ENCODE measurements around the gene PDZD2.
"Not testable (repeated sequence)": the region's sequence is repeated elsewhere in the genome, so short reads cannot be mapped to it uniquely, and the experiment has no call there.

PDZD2 gene
- 0.54 to 1.5 (median 0.94) reads per million in 4 donors for total RNA-seq

DNA sequence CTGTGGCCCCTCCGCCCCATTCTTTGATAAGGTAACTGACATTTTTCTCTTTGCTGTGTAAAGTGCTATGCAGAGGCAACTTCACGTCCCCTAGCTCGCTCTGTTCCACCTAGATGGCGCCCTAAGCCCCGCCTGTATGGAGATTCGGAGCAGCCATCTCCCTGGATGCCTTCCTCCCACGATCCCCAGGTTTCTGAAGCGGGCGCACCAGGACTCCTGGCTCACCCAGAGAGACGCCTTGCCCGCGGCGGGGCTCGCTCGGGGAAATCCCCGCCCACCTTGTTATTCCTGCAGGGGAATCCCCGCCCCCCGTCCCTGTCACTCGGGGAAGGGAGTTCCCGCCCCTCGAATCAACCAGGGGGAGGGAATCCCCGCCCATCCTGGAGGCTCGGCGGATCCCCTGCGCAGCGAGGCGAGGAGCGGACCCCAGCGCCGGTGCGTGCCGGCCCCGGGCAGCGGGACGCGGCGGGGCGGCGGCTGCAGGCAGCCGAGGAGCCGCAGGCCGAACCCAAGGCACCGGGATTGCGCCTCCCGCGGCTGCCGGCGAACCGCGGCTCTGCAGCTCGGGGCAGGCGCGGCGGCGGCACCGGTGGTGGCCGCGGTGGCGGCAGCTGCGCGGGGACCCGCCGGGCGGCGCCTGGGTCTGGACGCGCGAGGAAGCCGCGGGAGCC is at the start of gene PDZD2:
TSS of gene PDZD2 (plus strand) at position 384 of the 671 bp plus-strand sequence.
- DNase-seq: peak; percentile 36 to 55 (median 51)

DNA sequence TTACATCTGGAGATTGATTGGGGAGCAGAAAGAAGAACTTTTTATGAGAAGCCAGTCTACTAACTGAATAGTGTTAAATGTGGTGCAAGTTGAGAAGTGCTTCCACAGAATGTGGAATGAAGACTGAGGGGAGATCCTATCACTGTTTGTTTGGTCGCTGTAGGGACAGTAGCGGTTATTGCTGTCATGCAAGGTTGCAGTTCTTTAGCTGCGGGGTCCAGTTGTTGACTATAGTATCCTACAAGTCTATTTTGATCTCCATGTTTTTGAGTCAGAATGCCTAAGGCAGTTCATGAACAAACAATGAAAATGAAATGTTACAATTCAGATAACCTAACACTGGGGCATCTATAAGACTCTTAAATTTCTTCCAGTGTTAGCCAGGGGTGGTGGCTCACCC is 45.3 kb upstream of the PDZD2 start:
- DNase-seq: no peak

DNA sequence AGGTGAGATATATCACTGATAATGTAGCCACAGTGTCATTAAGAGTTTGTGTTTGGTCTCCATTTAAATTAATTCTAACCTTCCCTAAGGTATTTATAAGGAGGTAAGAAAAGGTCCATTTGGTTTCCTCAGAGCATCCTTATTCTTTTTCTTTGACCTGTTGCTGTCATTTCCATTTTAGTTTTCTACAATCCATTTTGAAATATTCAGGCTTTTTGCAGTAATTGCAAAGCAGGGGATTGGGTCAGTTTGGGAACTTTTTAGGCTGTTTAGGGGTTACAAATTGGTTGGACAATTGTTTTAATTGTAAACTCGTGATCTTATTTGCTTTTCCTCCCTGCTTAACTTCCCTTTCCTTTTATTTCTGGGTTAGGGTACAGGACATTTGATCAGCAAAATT is 42.6 kb upstream of the PDZD2 start:
- DNase-seq: no peak

DNA sequence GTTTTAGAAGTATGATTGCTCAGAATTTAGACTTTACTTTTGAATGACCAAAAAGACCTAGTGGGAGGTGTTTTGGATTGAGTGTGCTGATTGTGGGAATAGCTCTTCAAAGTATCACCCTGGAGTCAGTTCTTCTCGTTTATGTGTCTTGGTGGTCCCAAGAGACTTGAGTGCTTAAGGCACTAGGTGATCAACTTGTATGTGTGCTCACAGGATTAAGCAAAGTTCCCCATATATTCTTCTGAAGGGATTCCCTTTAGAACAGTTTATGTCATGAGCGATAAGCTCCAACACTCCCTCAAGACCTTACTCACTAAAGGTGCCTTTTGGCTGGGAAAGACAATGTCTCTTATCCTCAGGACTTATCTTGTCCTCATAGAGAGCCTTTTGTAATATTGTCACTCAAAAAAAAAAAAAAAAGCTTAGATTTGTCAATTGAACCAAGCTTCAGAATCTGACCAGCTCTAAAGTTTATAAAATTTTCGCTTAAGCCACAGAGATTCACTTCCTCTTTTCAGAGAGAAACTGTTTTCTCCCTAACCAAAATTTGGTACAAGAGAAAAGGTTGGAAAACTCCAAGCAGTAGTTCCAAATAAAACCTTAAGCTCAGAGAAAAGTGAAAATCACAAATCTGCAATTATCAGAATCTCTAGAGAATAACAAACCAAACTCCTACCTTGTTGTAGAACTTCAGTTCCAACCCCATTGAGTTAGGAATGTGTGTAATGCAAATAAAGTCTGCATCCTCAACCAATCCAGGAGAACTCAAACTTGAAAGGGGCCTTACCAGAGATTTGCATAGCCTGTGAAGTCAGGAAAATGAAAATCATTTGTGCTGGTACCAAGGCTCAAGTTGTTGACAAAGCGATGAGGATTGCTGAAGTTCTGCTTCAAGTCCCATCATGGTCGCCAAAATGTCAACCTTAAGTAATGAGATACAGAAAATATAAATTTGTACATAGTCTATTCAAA is 40.0 kb upstream of the PDZD2 start:
- DNase-seq: no peak

DNA sequence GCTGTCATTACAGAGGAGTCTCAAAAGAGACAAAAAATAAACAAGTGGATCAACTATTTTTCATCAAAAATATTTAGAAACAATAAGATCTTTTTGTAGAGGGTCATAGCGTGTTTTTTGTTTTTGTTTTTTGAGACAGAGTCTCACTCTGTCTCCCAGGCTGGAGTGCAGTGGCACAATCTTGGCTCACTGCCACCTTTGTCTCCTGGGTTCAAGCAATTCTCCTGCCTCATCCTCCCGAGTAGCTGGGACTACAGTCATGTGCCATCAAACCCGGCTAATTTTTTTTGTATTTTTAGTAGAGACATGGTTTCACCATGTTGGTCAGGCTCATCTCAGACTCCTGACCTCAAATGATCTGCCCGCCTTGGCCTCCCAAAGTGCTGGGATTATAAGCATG is 36.6 kb upstream of the PDZD2 start:
- not testable (repeated sequence) for DNase-seq

DNA sequence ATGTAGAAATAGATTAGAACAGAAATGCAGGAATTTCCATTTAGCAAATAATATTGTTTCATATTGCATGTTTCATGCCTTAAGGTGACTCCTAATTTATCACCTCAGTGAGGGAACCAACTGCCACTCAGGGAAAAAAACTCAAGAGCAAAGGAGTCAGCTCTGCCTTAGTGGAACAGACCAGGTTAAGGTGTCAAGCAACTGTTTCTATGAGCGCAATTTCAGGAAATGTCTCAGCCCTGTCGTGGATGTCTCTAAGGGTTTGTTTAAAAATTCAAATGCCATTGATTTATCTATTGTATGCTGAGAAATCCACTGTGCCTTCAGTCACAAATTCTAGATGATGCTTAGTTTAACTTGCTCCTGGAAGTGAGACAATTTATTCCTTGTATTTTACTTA is 34.7 kb upstream of the PDZD2 start:
- DNase-seq: no peak

DNA sequence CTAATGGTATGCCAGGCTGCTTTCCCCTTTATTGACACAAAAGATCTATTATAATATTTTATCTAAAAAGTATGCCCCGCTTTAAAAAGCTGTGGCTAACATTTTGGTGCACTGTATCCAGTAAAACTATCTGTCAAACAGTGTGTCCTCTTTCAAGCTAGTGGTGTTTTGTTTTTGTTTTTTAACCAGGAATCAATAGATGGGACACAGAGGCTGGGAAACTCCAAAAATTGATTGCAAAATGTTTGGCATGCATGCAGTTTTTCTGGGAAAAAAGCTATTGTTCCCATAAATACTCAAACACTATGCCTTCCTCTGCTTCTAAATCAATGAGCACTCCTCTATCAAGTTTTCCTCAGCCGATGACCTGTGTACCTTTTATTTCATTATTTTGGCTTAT is 34.3 kb upstream of the PDZD2 start:
- DNase-seq: no peak

DNA sequence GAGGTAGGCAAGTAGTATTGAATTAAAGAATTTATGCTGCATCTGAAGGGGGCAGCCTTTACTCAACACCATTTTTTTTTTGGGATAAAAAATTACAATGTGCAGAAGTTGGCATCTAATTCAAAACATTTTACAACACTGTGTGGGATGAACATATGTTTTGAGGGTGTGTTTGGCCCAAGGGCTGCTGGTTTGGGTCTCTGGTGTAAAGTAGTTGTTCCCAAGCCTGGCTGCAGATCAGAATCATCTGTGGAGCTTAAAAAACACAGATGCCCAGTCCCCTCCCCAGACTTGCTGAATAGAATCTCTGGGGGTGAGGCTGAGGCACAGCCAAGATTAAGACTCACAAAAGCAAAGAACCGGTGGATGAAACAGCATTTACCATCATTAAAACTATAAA is 33.0 kb upstream of the PDZD2 start:
- DNase-seq: no peak

DNA sequence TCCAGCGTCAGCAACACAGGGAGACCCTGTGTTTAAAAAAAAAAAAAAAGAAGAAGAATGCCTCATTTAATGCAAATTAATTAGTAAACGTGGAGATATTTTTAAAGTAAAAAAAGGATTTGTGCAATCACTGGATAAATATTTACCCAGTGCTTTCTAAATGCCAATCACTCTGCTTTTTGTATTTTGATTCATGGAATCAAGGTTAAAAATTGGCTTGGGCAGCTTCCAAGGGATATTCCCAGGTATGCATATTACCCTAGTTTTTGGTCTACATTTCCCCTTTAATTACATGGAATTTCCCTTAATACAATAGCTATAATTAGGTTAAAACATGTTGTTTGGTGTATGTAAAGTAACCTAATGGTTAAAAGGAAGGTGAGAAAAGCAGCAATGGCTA is 31.4 kb upstream of the PDZD2 start:
- DNase-seq: no peak

DNA sequence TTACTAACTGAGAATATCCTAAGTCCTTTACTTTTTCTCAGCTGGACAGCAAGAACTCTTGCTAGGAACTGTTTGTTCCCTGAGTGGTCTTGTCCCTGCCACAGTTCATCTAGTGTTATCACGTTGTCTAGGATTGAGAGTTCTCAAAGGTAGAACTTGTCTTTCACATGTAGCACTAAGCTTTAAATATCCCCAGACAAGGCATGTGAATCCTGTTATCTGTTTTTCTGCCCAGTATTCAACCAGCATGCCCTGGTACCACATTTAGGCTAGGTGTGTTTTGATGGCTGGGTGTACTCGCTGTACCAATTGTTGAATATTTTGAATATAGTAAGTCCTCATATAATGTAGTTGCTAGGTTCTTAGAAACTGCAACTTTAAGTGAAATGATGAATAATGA is 27.9 kb upstream of the PDZD2 start:
- DNase-seq: no peak

DNA sequence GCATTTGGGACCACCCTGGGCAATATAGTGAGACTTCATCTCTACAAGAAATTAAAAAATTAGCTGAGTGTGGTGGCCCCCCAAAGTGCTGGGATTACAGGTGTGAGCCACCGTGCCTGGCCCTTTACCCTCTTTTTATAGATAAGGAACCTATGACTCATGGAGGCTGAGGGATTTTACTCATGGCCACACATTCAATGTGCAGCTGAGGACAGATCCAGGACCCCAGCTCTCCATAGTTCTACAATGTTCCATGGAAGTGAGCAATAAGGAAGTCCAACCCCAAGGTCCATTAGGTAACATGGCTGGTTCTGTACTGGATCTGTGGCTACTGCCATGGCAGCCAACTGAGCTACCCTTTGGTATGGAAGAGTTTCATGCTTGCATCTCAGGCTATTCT is 25.3 kb upstream of the PDZD2 start:
- no peak for DNase-seq

GRCh38 chr5:31614151-31615020 is 24.5 kb upstream of the PDZD2 start:
- DNase-seq: no peak

DNA sequence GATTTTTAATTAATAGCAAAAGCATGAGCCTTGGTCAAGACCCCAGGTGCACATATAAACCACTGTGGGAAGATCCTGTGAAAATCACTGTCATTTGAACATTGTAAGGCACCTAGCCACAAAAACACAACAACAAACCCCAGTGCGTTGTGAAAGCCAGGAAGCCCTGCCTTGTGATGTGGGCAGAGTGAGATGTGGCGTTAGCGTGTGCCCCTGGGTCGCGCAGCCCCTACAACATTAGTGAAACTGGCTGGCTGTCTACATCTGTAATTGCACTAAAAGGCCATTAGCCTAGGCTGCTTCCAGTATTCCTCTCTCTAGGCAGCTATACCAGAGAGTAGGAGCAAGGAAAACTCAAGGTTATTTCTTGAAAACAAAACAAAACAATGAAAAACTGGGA is 21.1 kb upstream of the PDZD2 start:
- DNase-seq: no peak

- DNase-seq: no peak
Measured at GRCh38 chr5:31620026-31620425, 18.9 kb upstream of the PDZD2 start.

DNA sequence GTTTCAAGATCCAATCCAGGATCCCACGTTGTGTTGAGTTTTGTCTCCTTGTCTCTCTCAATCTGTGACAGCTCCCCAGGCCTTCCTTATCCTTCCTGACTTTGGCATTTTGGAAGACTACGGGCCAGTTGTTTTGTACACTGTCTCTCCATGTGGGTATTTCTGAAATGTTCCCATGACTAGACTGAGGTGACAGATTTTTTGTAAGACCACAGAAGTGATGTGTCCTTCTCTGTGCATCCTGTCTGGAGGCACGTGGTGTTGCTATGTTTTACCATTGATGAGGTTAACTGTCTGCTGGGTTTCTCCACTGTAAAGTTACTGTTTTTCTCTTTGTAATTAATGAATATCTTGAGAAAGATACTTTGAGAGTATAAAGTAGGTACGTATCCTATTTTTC is 15.7 kb upstream of the PDZD2 start:
- no peak for DNase-seq

DNA sequence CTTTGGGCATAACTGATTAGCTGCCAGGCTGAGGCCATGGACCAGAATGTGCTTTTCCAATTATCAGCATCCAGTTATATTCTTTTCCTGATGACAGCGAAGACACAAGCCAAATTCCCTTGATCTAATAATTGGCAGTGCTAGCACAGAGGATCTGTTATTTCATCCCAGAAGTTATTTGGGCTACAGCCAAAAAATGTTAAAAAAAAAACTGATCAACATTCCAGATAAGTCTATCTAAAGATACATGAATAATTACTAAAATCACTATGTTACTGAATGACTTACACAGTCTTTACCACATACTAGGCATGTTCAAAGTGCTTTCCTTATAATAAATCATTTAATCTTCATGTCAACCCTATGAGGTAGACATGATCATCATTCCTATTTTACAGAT is 13.5 kb upstream of the PDZD2 start:
- DNase-seq: no peak

- DNase-seq: no peak
Measured at GRCh38 chr5:31626156-31626555, 12.8 kb upstream of the PDZD2 start.

DNA sequence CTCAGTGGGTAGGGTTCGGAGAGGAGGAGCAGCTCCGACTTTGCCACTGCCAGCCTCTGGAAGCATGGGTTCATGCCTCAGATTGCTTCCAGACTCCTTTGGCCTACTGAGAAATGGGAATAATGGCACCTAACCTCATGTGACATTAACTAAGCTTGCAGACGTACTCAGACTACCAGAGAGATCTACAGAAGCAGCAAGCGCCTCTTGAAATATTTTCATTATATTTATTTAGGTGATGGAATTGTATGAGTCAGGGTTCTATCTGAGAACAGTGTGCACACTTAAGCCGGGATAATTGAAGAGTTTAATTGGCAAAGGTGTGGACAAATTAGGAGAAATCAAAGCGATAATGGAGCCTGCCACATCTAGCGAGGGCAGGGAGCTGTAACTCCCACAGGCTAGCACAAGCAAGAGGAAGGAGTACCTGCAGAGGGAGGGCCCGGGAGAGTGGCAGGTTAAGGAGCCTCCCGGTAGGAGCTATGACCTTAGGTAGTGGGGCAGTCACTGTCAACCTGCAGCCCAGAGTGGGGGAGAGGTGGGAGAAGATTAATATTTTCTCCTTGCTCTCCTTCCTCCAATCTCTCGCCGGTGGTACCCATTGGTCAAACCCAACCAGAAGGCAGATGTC is 12.2 kb upstream of the PDZD2 start:
- DNase-seq: no peak

- DNase-seq: no peak
Measured at GRCh38 chr5:31630931-31631330, 8.0 kb upstream of the PDZD2 start.

- no peak for DNase-seq
Measured at GRCh38 chr5:31632460-31632859, 6.5 kb upstream of the PDZD2 start.

GRCh38 chr5:31635446-31635845 is 3.5 kb upstream of the PDZD2 start:
- no peak for DNase-seq

GRCh38 chr5:31637851-31638250 is 1.1 kb upstream of the PDZD2 start:
- DNase-seq: no peak

- no peak for DNase-seq
Measured at GRCh38 chr5:31638345-31638744, 586 bp upstream of the PDZD2 start.
